ENCODE measurements around the gene MPL.

Gene MPL

DNA sequence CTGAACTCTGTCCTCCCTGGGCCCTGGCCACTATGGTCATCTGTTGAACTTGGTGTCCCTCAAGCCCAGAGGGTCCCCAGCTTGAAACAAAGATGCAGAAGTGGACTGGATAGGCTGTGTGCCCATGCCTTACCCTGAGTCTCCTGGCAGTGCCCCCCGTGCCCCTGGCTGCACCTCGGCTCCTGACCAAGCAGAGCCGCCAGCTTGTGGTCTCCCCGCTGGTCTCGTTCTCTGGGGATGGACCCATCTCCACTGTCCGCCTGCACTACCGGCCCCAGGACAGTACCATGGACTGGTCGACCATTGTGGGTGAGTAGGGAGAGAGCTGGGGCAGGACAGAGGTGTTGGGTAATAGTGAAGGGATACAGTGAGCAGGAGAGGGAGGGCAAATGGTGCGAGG is 26.1 kb upstream of the MPL start:
- Histone ChIP-seq H3K36me3 (ENCODE audit: insufficient read depth, low read length) (no peaks in the 10 kb centered on the region), H3K27me3 (ENCODE audit: insufficient read depth, low read length) (no peaks in the 10 kb centered on the region), H3K9me3 (ENCODE audit: low read length) (peaks cover 3% of the 10 kb centered on the region), H3K4me1 (ENCODE audit: insufficient read depth, low read length) (no peaks in the 10 kb centered on the region), H3K4me3 (ENCODE audit: low read length) (no peak overlapping the region), H2AFZ (ENCODE audit: low read depth, low read length) (no peak overlapping the region)

- H3K27me3 ChIP-seq (ENCODE audit: insufficient read depth, low read length): no peaks in the 10 kb centered on the region
- peaks cover 3% of the 10 kb centered on the region for H3K9me3 ChIP-seq (ENCODE audit: low read length)
- no peak overlapping the region for H3K4me3 ChIP-seq (ENCODE audit: low read length)
- no peak overlapping the region for H2AFZ ChIP-seq (ENCODE audit: low read depth, low read length)
- H3K36me3 ChIP-seq (ENCODE audit: insufficient read depth, low read length): no peaks in the 10 kb centered on the region
- H3K4me1 ChIP-seq (ENCODE audit: insufficient read depth, low read length): no peaks in the 10 kb centered on the region
Observed at GRCh38 chr1:43312212-43312623, 25.4 kb upstream of the MPL start.

DNA sequence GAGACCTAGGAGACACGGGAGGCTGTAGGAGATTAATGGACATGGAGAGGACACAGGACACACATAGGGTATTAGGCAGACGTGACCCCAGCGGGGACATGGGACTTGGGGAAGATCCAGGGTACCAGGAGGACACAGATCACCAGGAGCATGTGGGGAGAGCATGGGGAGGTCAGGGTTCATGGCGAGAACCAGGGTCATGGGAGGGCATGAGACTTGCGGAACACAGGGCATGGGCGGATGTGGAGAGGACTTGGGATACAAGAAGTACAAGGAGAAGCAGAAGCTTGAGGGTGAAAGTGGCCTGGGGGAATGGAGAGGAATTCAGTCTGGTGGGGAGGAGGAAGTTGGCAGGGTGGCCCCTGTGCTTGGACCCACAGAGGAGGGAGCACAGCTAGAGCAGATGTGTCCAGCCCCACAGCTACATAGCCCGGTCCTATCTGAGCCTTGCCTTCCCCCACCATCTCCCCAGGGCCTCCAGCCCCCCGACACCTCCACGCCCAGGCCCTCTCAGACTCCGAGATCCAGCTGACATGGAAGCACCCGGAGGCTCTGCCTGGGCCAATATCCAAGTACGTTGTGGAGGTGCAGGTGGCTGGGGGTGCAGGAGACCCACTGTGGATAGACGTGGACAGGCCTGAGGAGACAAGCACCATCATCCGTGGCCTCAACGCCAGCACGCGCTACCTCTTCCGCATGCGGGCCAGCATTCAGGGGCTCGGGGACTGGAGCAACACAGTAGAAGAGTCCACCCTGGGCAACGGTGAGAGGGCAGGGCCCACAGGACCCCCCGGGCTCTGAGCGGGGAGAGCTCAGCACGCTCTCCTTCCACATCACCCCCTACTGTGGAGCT is 24.7 kb upstream of the MPL start:
- H3K36me3 ChIP-seq (ENCODE audit: insufficient read depth, low read length): no peaks in the 10 kb centered on the region
- H3K4me3 ChIP-seq (ENCODE audit: low read length): no peak overlapping the region

DNA sequence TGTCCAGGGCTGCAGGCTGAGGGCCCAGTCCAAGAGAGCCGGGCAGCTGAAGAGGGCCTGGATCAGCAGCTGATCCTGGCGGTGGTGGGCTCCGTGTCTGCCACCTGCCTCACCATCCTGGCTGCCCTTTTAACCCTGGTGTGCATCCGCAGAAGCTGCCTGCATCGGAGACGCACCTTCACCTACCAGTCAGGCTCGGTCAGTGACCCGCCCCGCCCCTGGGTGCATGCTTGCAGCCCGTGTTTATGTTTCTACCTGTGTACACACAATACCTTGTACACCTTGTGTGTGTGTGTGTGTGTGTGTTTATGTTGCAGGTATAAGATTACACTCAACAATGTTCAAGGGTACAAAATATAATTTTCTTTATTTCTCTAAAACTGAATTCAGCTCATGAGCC is 23.8 kb upstream of the MPL start:
- H3K4me1 ChIP-seq (ENCODE audit: insufficient read depth, low read length): no peaks in the 10 kb centered on the region
- no peaks in the 10 kb centered on the region for H3K27me3 ChIP-seq (ENCODE audit: insufficient read depth, low read length)
- no peak overlapping the region for H2AFZ ChIP-seq (ENCODE audit: low read depth, low read length)
- no peak overlapping the region for H3K4me3 ChIP-seq (ENCODE audit: low read length)
- H3K9me3 ChIP-seq (ENCODE audit: low read length): peaks cover 3% of the 10 kb centered on the region
- H3K36me3 ChIP-seq (ENCODE audit: insufficient read depth, low read length): no peaks in the 10 kb centered on the region

More for the DNA sequence above, 24.7 kb upstream of the MPL start:
- Histone ChIP-seq H3K4me1 (ENCODE audit: insufficient read depth, low read length) (no peaks in the 10 kb centered on the region), H3K27me3 (ENCODE audit: insufficient read depth, low read length) (no peaks in the 10 kb centered on the region), H3K9me3 (ENCODE audit: low read length) (peaks cover 3% of the 10 kb centered on the region), H2AFZ (ENCODE audit: low read depth, low read length) (no peak overlapping the region)

DNA sequence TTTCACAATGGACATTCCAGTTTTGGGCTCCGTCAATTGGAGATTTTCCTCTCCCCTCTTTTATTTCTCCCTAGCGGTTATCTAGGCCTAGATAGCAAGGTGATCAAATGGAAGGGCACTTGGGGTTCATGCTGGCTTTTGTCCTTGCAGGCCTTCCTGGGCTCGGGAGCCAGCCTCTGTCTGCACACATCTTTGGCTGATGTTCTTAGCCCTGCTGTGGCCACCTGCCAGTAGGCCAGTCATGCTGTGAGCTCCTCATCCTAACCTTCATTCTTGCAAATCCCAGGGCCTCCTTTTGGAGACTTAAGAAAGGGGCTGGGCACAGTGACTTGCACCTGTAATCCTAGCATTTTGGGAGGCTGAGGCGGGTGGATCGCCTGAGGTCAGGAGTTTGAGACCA is 23.4 kb upstream of the MPL start:
- Histone ChIP-seq H3K9me3 (ENCODE audit: low read length) (peaks cover 3% of the 10 kb centered on the region), H3K27me3 (ENCODE audit: insufficient read depth, low read length) (no peaks in the 10 kb centered on the region), H3K36me3 (ENCODE audit: insufficient read depth, low read length) (no peaks in the 10 kb centered on the region), H2AFZ (ENCODE audit: low read depth, low read length) (no peak overlapping the region), H3K4me1 (ENCODE audit: insufficient read depth, low read length) (no peaks in the 10 kb centered on the region), H3K4me3 (ENCODE audit: low read length) (no peak overlapping the region)

DNA sequence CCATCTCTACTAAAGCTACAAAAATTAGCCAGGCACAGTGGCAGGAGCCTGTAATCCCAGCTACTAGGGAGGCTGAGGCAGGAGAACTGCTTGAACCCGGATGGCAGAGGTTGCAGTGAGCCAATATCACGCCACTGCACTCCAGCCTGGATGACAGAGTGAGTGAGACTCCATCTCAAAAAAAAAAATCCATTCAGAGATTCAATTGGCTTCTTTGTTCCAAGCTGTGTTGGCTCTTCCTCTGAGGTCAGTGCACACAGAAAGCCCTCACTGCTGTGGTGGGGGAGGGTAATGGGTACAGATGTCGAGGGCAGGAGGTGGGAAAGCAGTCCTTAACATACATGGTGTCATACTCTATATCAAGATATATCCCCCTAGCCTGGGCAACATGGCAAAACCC is 22.1 kb upstream of the MPL start:
- Histone ChIP-seq H3K27me3 (ENCODE audit: insufficient read depth, low read length) (no peaks in the 10 kb centered on the region), H3K36me3 (ENCODE audit: insufficient read depth, low read length) (no peaks in the 10 kb centered on the region), H2AFZ (ENCODE audit: low read depth, low read length) (no peak overlapping the region), H3K4me3 (ENCODE audit: low read length) (no peak overlapping the region), H3K4me1 (ENCODE audit: insufficient read depth, low read length) (no peaks in the 10 kb centered on the region), H3K9me3 (ENCODE audit: low read length) (peaks cover 3% of the 10 kb centered on the region)

- no peaks in the 10 kb centered on the region for H3K36me3 ChIP-seq (ENCODE audit: insufficient read depth, low read length)
- H3K4me3 ChIP-seq (ENCODE audit: low read length): no peak overlapping the region
- H3K27me3 ChIP-seq (ENCODE audit: insufficient read depth, low read length): no peaks in the 10 kb centered on the region
- no peaks in the 10 kb centered on the region for H3K4me1 ChIP-seq (ENCODE audit: insufficient read depth, low read length)
- peaks cover 3% of the 10 kb centered on the region for H3K9me3 ChIP-seq (ENCODE audit: low read length)
- no peak overlapping the region for H2AFZ ChIP-seq (ENCODE audit: low read depth, low read length)
Observed at GRCh38 chr1:43315963-43316737, 21.5 kb upstream of the MPL start.

DNA sequence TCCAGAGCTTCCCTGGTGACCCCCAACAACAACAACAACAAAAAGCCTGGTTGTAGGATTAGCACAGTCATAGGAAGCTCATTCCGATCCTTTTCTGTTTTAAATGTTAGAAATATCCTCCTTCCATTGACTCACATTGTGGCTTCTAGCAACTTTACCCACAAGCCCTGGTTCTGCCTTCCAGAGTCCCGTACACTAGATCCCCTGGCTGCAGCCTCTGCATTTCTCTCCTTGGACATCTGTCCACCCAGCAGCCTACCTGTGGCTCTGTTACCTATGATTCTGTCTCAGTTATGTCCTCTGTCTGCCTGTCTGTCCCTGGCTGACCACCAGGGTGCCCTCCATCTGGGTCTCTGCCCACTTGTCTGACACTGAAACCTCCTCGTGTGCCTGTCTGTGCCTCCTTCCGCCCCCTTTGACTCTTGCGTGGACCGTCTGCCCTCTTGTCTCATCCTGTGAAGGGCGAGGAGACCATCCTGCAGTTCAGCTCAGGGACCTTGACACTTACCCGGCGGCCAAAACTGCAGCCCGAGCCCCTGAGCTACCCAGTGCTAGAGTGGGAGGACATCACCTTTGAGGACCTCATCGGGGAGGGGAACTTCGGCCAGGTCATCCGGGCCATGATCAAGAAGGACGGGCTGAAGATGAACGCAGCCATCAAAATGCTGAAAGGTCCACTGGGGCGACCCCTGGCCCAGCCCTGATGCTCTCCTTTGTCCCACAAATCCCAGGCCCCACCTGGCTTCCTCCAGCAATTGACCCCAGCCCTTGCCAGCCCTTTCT is 20.7 kb upstream of the MPL start:
- Histone ChIP-seq H3K4me1 (ENCODE audit: insufficient read depth, low read length) (no peaks in the 10 kb centered on the region), H2AFZ (ENCODE audit: low read depth, low read length) (no peak overlapping the region), H3K27me3 (ENCODE audit: insufficient read depth, low read length) (no peaks in the 10 kb centered on the region), H3K9me3 (ENCODE audit: low read length) (peaks cover 3% of the 10 kb centered on the region), H3K4me3 (ENCODE audit: low read length) (no peak overlapping the region), H3K36me3 (ENCODE audit: insufficient read depth, low read length) (no peaks in the 10 kb centered on the region)

DNA sequence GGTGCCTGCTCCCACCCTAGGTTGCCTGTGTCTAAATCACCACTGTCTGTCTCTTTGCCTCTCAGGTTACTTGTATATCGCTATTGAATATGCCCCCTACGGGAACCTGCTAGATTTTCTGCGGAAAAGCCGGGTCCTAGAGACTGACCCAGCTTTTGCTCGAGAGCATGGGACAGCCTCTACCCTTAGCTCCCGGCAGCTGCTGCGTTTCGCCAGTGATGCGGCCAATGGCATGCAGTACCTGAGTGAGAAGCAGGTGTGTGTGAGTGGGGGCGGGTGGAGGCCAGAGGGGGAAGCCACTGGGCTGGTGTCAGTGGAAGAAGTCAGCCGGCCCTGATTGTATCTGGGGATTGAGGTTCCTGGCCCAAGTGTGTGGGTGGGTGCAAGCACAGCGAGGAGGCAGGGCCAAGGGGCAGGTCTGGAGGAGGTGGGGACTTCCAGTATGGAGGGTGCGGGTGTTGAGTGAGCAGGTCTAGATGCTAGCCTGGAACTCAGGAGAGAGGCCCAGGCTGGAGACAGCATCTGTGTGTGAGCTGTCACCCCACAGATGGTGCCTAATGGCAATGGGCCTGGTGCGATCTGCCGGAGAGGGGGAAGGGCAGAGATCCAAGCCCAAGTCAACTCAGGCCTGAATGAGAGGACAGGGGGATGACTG is 19.7 kb upstream of the MPL start:
- Histone ChIP-seq H2AFZ (ENCODE audit: low read depth, low read length) (no peak overlapping the region), H3K9me3 (ENCODE audit: low read length) (peaks cover 2% of the 10 kb centered on the region), H3K27me3 (ENCODE audit: insufficient read depth, low read length) (no peaks in the 10 kb centered on the region), H3K36me3 (ENCODE audit: insufficient read depth, low read length) (no peaks in the 10 kb centered on the region), H3K4me3 (ENCODE audit: low read length) (no peak overlapping the region), H3K4me1 (ENCODE audit: insufficient read depth, low read length) (no peaks in the 10 kb centered on the region)

GRCh38 chr1:43318831-43319230 is 18.8 kb upstream of the MPL start:
- Histone ChIP-seq H2AFZ (ENCODE audit: low read depth, low read length) (no peak overlapping the region), H3K36me3 (ENCODE audit: insufficient read depth, low read length) (no peaks in the 10 kb centered on the region), H3K4me3 (ENCODE audit: low read length) (no peak overlapping the region), H3K4me1 (ENCODE audit: insufficient read depth, low read length) (no peaks in the 10 kb centered on the region), H3K27me3 (ENCODE audit: insufficient read depth, low read length) (no peaks in the 10 kb centered on the region), H3K9me3 (ENCODE audit: low read length) (no peaks in the 10 kb centered on the region)

- Histone ChIP-seq H3K36me3 (ENCODE audit: insufficient read depth, low read length) (no peaks in the 10 kb centered on the region), H3K9me3 (ENCODE audit: low read length) (no peaks in the 10 kb centered on the region), H3K4me3 (ENCODE audit: low read length) (no peak overlapping the region), H3K27me3 (ENCODE audit: insufficient read depth, low read length) (no peaks in the 10 kb centered on the region), H3K4me1 (ENCODE audit: insufficient read depth, low read length) (no peaks in the 10 kb centered on the region), H2AFZ (ENCODE audit: low read depth, low read length) (no peak overlapping the region)
Observed at GRCh38 chr1:43319288-43319687, 18.3 kb upstream of the MPL start.

DNA sequence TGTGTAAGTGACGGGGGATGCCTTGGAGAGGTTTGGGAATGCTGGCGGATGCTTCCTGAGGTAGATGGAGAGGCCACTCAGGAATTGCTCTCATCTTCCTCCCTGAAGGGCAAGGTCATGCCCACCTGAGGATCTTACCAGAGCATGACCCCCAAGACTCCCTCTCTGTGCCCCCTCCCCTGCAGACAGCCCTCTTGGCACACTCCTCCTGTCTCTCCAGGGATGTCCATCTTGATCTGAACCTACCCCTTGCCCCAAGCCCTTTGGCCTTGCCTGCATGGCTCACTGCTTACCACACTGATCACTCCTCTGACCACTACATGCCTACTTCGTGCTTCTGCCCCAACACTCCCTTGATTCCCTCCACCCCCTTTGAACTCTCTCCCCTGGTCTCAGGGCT is 17.9 kb upstream of the MPL start:
- Histone ChIP-seq H2AFZ (ENCODE audit: low read depth, low read length) (no peak overlapping the region), H3K36me3 (ENCODE audit: insufficient read depth, low read length) (no peaks in the 10 kb centered on the region), H3K27me3 (ENCODE audit: insufficient read depth, low read length) (no peaks in the 10 kb centered on the region), H3K9me3 (ENCODE audit: low read length) (no peaks in the 10 kb centered on the region), H3K4me1 (ENCODE audit: insufficient read depth, low read length) (no peaks in the 10 kb centered on the region), H3K4me3 (ENCODE audit: low read length) (no peak overlapping the region)

Data from neuron (in vitro differentiated cells).